Ovary (tissue), 9 donors: ENCODE measurements around the gene CIAO3. TPM values are rescaled to one million over a fixed set of nuclear protein-coding genes. Genes with fewer than 3 reads are reported as not detected.

Experiments used
- DNase-seq, 5 donors: peaks; one replicate each; pipeline ENCODE4 v3.0.0-alpha.2; 2019 to 2020
- H3K27ac ChIP-seq, 2 donors: fragments of 200-600 bp; one replicate each; pipeline versions ENCODE4 v1.5.1 to v1.8.0; 2019 to 2022
- H3K27me3 ChIP-seq: fragments of 200-600 bp; one replicate; pipeline ENCODE4 v1.8.0; 2022
- H3K36me3 ChIP-seq: fragments of 200-600 bp; sonication (generic); one replicate; pipeline ENCODE4 v1.5.1; 2019
- H3K4me1 ChIP-seq: one replicate; pipeline ENCODE4 v1.8.1; 2013; ENCODE audit warnings: mild to moderate bottlenecking, moderate library complexity; ENCODE audit not compliant: insufficient read depth
- H3K4me3 ChIP-seq: fragments of 200-600 bp; sonication (generic); one replicate; pipeline ENCODE4 v1.5.1; 2017
- H3K9me3 ChIP-seq, 2 donors: fragments of 200-600 bp in 1 of 2; sonication (generic) in 1 of 2; one replicate each; pipeline versions ENCODE4 v1.5.1 to v1.8.1; 2013 to 2019; ENCODE audit warnings: mild to moderate bottlenecking in 1 of 2, moderate library complexity in 1 of 2
- EP300 ChIP-seq: sonication (generic); formaldehyde crosslinking; IDR thresholded peaks from one replicate; pipeline ENCODE4 v1.6.1; 2017; ENCODE audit warnings: antibody characterized with exemption
- POLR2A ChIP-seq: fragments of 450-650 bp; IDR thresholded peaks from one replicate; pipeline ENCODE4 v1.6.1; 2017; ENCODE audit warnings: antibody characterized with exemption, mild to moderate bottlenecking, moderate library complexity
- WGBS, 3 donors: extraction: QIAGEN DNeasy Blood & Tissue Kit in 1 of 3; methylation state at CpG; one replicate each; pipeline versions ENCODE4 v1.1.5 to v1.1.7; 2013 to 2017; 5-methylcytosine and 5-hydroxymethylcytosine counted together
- intact Hi-C, 4 donors: fragments of 100-400 bp; cut with DNase I; formaldehyde crosslinking; loops; one replicate each; pipeline versions ENCODE4 v1.11.0 to v1.15.1; 2022 to 2023
- polyA plus RNA-seq, 2 donors: library from polyadenylated mRNA; stranded (reverse); fragments of 200-250 nt in 1 of 2; fragments of 350-450 nt in 1 of 2; fragmentation: Illumina TruSeq in 1 of 2; extraction: RNeasy Lipid Tissue Mini Kit (QIAGEN cat#74804) in 1 of 2; gene quantifications; one replicate each; pipeline ENCODE4 v1.2.3, GENCODE V29; 2013 to 2014
- total RNA-seq, 7 donors: library from RNA; depleted of rRNA in 2 of 7; stranded (reverse); fragments of >200 nt in 2 of 7; fragmentation: NEBNext Ultra II Directional in 3 of 7; extraction: Animal tissue kit (Norgen Biotek cat#: 25700) in 3 of 7; gene quantifications; one replicate each; pipeline versions ENCODE4 v1.1.0 to v1.2.4, GENCODE V29; 2016 to 2023
- TF ChIP-seq, protein P1 (sequence below), 3 donors: fragments of 450-650 bp in 2 of 3; fragments of 200-600 bp in 1 of 3; IDR thresholded peaks; one replicate each; pipeline versions ENCODE4 v1.5.1 to v1.8.0; 2016 to 2022; ENCODE audit warnings: antibody characterized with exemption in 3 of 3, mild to moderate bottlenecking in 1 of 3
- donor health status: DM: no; HTN: no; CAD: no; lungs with moderate emphysema.
- donor health status: DM: no; HTN: no; CAD: no.
- donor health status: Bipolar disorder and iron deficiency.
- donor health status: DM: yes; HTN: yes; CAD: no.
- donor health status: DM: no; HTN: no; CAD: no.
- donor health status: DM: yes; HTN: yes; CAD: no.

The CIAO3 gene
- total and polyA plus RNA-seq, 9 donors = 8.5 to 32.5 (median 21.0) TPM

DNA sequence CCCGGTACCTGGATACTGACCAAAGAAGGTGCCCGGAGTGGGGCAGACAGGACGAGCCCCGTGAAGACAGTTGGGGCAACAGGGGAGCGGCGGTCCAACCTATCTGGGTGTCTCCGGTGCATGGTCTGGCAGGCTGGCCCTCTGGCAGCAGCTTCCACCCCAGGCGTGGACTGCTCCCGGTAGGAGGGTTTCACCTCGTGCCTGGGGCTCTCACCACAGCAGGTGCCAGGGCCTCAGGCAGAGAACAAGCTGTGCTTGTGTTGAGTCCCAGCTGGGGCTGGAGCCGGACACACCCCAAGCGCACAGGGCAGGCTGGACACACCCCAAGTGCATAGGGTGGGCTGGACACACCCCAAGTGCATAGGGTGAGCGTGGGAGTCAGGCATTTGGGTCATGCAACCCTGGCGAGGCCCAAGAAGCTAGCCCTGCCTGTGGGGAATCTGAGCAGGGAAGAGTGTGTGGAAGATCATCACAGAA, 33.7 kb downstream of the CIAO3 start:
- DNase-seq = no peak
- H3K4me1 ChIP-seq = peaks cover 1% of the 10 kb centered on the region
- peaks cover 9% of the 10 kb centered on the region for H3K27me3 ChIP-seq
- intact Hi-C loops = no loop called here
- no peaks in the 10 kb centered on the region for H3K36me3 ChIP-seq
- H3K27ac ChIP-seq = no peak overlapping the region
- no peak overlapping the region for H3K4me3 ChIP-seq
- WGBS, 3 donors = 22 to 35% (median 33%) methylated on average over 14 of the region's 14 CpGs
- TF ChIP-seq POLR2A (no peak), EP300 (no peak)
- TF ChIP-seq, protein P1, sequence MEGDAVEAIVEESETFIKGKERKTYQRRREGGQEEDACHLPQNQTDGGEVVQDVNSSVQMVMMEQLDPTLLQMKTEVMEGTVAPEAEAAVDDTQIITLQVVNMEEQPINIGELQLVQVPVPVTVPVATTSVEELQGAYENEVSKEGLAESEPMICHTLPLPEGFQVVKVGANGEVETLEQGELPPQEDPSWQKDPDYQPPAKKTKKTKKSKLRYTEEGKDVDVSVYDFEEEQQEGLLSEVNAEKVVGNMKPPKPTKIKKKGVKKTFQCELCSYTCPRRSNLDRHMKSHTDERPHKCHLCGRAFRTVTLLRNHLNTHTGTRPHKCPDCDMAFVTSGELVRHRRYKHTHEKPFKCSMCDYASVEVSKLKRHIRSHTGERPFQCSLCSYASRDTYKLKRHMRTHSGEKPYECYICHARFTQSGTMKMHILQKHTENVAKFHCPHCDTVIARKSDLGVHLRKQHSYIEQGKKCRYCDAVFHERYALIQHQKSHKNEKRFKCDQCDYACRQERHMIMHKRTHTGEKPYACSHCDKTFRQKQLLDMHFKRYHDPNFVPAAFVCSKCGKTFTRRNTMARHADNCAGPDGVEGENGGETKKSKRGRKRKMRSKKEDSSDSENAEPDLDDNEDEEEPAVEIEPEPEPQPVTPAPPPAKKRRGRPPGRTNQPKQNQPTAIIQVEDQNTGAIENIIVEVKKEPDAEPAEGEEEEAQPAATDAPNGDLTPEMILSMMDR (IDR thresholded peaks at IDR 0.05) = no peak
- H3K9me3 ChIP-seq = no peaks in the 10 kb centered on the region

DNA sequence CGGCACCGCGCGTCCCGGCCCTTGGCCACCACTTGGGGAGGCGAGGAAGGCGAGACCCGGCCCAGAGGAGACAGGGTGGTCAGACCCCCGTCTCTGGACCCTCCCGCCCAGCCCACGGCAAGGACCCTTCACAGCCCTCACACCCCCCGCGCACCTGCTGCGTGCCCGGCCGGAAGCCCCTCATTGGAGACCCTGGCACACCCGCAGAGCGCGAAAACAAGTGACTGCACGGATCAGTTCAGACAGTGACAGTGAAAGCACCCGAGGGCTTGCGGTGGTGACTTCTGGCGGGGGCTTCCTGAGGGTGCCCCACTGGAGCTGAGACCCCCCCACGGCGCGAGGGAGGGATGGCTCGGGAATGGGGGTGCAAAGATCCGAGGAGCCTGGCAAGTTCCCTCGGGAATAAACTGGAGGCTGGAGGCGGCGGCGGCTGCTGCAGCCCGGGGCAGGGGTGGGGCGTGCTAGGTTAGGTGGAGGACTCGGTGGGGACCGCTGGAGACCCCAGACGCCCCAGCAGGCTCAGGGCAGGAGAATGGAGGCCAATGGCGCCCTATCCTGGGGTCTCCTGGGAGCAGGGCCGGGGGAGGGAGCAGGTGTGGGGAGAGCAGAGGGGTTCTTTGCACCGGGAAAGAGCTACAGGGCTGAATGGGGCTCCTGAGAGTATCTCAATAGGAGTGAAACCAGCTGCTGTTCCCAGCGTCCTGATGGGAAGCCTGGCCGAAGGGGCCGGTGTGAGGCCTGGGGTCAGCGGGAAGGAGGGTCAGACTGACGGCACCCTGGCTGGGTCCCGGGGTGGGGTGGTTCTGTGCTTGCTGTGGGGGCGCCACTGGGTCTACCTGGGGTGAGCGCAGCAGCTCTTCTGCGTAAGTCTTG, 34.4 kb downstream of the CIAO3 start:
- Histone ChIP-seq H3K4me1 (peaks cover 1% of the 10 kb centered on the region), H3K9me3 (no peaks in the 10 kb centered on the region), H3K27me3 (peaks cover 9% of the 10 kb centered on the region), H3K4me3 (no peak overlapping the region), H3K36me3 (no peaks in the 10 kb centered on the region), H3K27ac (no peak overlapping the region)
- DNase-seq = no peak
- 2% methylated on average over 45 to 49 of the region's 49 CpGs for WGBS, 3 donors
- TF ChIP-seq EP300 (no peak), POLR2A (no peak)
- TF ChIP-seq, protein P1 (IDR thresholded peaks at IDR 0.05) = no peak
- intact Hi-C loops = no loop called here

DNA sequence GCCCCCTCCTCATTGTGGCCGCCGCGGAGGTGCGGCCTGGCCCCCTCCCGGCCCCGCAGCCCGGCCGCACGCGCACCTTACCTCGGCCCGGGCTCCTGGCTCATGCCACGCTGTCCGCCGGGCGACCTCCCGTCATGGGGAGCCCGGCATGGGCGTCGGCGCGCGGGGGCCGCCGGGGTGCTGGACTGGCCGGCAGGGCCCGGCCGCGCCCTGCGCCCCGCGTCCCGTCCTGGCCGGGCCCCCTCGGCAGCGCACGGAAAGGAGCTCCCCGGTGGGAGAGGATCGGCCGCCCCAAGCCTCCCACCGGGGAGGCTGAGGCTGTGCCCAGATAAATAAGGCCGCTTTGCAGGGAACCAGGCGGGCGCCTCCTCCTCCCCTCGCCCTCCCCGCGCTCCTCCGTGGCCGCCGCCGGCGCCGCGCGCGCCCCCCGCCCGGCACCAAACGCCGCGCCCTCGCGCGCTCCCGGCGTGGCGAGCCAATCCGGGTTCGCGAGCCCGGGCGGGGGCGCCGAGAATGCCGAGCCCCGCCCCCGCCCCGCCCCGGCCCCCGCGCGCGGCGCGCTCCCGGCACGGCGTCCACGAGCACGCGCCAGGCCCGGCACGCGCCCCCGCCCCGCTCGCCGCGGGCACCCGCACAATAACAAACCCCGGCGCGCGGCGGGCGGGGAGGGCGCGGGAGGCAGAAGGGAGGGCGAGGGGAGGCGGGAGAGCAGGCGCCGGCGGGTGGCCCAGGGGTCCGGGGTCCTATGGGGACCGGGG, 35.2 kb downstream of the CIAO3 start, which contains the start of gene FBXL16:
Gene FBXL16 (minus strand): TSS at position 371 of the 758 bp plus-strand sequence. CDS start 8,396 bp downstream, outside the sequence.
- peaks cover 9% of the 10 kb centered on the region for H3K27me3 ChIP-seq
- DNase-seq = no peak
- no peaks in the 10 kb centered on the region for H3K36me3 ChIP-seq
- WGBS, 3 donors = 0 to 1% (median 1%) methylated on average over 17 to 113 of the region's 115 CpGs
- H3K27ac ChIP-seq = no peak within 1 kb of the TSS
- intact Hi-C loops = no loop called here
- no peak within 1 kb of the TSS for H3K4me3 ChIP-seq
- TF ChIP-seq, protein P1 (IDR thresholded peaks at IDR 0.05) = no peak
- TF ChIP-seq POLR2A = no peak
- no peak for TF ChIP-seq EP300
- H3K4me1 ChIP-seq = peaks cover 1% of the 10 kb centered on the region
- H3K9me3 ChIP-seq = no peaks in the 10 kb centered on the region

DNA sequence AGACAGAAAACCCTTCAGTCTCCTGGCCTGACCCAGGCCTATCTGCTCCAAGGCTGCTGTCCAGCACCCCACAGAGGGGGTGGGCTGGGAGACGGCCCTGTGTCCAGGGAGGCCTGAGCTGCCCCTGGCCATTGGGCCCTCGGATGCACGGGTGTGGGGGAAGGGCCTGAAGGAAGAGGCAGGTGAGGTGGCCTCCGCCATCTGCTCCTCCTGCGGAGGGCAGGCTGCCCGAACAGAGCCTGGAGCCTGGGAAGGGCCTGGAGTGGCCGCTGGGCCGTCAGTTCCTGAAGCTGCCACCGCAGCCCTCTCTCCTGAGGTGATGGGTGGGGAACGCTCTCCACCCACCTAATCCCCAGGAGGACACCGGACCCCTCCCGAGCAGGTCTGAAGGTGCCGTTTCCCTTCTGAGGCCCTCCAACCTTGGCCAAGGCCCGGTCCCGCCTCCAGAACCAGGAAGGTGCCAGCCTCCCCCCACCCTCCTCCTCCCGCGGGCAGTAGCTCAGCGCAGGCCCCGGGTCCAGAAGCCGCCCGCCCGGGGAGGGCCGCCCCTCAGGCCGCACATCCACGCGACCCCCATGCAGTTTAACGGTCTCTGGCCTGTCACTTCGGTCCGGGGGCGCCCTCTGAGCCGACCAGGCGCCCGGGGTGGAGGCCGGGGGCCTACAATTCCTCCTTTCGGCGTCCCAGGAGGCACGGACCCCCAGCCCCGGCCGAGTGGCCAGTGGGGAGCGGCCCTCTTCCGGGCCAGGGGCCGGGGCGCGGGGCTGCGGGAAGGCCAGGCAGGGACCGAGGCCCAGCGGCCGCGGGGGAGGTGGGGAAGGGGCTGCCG, 36.0 kb downstream of the CIAO3 start:
- intact Hi-C loops = no loop called here
- peaks cover under 1% of the 10 kb centered on the region for H3K4me1 ChIP-seq
- TF ChIP-seq POLR2A (no peak), EP300 (no peak)
- TF ChIP-seq, protein P1 (IDR thresholded peaks at IDR 0.05) = no peak
- no peak overlapping the region for H3K4me3 ChIP-seq
- H3K9me3 ChIP-seq = no peaks in the 10 kb centered on the region
- H3K27me3 ChIP-seq = peaks cover 9% of the 10 kb centered on the region
- DNase-seq = no peak
- H3K36me3 ChIP-seq = no peaks in the 10 kb centered on the region
- 8 to 11% (median 9%) methylated on average over 42 to 50 of the region's 50 CpGs for WGBS, 3 donors
- H3K27ac ChIP-seq = no peak overlapping the region
